NCI-H187 (cell line): Measurements from ENCODE around the gene GHRHR.

Experiments used
- DNase-seq, 2 experiments: peaks; one replicate each; lab custom pipeline; 2025; lab: John Stamatoyannopoulos, UW

The GHRHR gene

GRCh38 chr7:31004393-31004792 lies 40.6 kb downstream of the GHRHR start:
- no peak for DNase-seq

- DNase-seq, result no peak
Observed at GRCh38 chr7:31006857-31007256, 43.1 kb downstream of the GHRHR start.

- no peak for DNase-seq
Observed at GRCh38 chr7:31007634-31008033, 43.9 kb downstream of the GHRHR start.

- DNase-seq, result no peak
Observed at GRCh38 chr7:31014826-31015225, 51.1 kb downstream of the GHRHR start.

- no peak for DNase-seq
Observed at GRCh38 chr7:31017032-31017675, 53.4 kb downstream of the GHRHR start.

GRCh38 chr7:31017721-31018120 lies 54.0 kb downstream of the GHRHR start:
- no peak for DNase-seq

GRCh38 chr7:31019509-31019908 lies 55.8 kb downstream of the GHRHR start:
- no peak for DNase-seq

DNA sequence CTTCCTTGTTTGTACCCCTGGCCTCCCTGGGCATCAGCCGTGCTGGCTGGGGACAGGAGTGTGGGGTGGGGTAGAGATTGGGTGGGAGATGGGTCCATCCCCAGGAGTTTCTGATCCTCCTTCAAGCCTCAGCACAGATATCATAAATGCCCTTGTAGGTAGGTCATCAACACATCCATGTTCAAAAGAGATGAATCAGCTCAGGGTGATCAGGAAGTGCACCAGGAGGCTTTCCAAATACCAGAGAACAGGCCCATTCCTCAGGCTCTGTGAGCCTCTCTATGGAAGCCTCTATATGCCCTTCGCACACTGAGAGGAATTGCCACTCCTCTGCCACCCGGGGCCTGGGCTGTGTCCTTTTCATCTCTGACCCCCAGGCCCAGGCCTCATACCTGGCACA lies 56.4 kb downstream of the GHRHR start:
- no peak for DNase-seq

GRCh38 chr7:31020652-31021051 lies 56.9 kb downstream of the GHRHR start:
- DNase-seq, result no peak

- DNase-seq, result no peak
Observed at GRCh38 chr7:31022117-31022516, 58.4 kb downstream of the GHRHR start.

DNA sequence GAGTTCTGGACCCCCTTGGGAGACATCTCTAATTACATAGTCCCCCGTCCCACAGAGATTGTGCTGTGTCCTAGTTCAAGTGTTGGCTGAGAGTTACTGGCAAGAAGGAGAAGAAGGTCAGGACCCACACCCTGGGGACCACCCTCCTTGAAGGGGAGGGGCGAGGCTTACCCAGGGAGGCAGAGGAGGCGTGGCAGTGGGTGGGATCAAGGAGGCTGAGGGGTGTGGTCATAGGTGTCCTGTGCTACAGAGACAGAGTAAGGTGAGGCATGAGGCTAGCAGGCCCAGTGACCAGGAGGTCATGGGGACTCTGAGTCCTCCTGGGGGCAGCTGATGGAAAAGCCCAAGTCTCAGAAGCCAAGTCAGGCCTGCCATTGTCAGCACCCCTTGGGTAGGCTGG lies 59.0 kb downstream of the GHRHR start:
- DNase-seq, result no peak

DNA sequence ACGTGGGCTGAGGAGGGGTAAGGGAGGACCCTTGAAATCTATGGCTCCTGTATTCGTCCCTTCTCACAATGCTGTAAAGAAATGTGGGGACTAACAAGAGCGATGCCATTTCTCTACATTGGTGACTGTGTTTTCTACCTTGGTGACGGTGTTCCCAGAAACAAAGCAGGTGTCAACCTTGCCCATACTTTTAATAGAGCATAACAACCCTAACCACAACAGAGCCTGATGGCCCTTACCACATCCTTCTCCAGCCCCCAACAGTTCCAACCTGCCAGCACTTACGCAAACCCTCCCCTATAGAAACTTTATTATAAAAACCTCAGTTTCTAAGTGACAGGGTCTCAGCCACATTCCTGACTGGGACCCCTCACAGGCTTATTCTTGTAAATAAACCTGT lies 60.1 kb downstream of the GHRHR start:
- DNase-seq, result no peak

GRCh38 chr7:31027161-31027965 lies 63.6 kb downstream of the GHRHR start:
- no peak for DNase-seq

DNA sequence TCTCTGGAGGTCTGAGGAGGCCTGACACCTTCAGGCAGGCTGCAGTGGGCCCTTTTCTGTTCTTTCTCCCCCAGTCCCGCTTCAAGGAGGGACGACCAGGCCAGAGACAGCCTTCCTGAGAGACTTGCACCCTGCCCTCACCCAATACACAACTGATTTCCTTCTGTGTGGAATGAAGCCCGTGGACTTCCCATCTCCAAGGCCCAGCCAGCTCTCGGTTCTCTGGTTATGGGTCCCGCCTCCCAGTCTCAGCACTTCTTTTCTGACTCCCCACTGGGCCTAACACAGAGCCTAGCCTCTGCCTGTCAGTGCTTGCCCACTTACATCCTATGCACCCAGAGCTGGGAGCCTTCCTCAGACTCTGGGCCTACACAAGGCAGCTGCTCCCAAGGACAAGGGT lies 64.3 kb downstream of the GHRHR start:
- DNase-seq, result no peak

- DNase-seq, result no peak
Observed at GRCh38 chr7:31028417-31028992, 64.8 kb downstream of the GHRHR start.
